D721Med (cell line): ENCODE measurements around the gene PDE6H.

Source experiments
- DNase-seq: peaks from one replicate; pipeline ENCODE4 v3.0.0; 2011; ENCODE audit warnings: low spot score; ENCODE audit not compliant: insufficient read length
- FAIRE-seq: peaks from 2 replicates; lab custom pipeline; 2011; peaks lifted over from hg19 to GRCh38; lab: Jason Lieb, UNC
- CTCF ChIP-seq: IDR thresholded peaks from 2 replicates; pipeline ENCODE4 v1.5.1; 2012; ENCODE audit warnings: mild to moderate bottlenecking, control low read depth; ENCODE audit not compliant: insufficient read depth; ENCODE audit errors: missing control alignments

Gene PDE6H

GRCh38 chr12:14941369-14941768 is 31.5 kb upstream of the PDE6H start:
- FAIRE-seq (no peak), DNase-seq (no peak)
- TF ChIP-seq CTCF, result no peak

GRCh38 chr12:14942196-14942931 is 30.5 kb upstream of the PDE6H start:
- no peak for TF ChIP-seq CTCF
- FAIRE-seq (no peak), DNase-seq (no peak)

- peak; percentile 35 for FAIRE-seq
- no peak for DNase-seq
- TF ChIP-seq CTCF, result no peak
Observed at GRCh38 chr12:14946162-14946561, 26.7 kb upstream of the PDE6H start.

GRCh38 chr12:14946861-14947260 is 26.0 kb upstream of the PDE6H start:
- TF ChIP-seq CTCF, result no peak
- FAIRE-seq, result no peak
- DNase-seq, result no peak

- FAIRE-seq, result no peak
- DNase-seq, result no peak
- no peak for TF ChIP-seq CTCF
Observed at GRCh38 chr12:14948672-14949071, 24.2 kb upstream of the PDE6H start.

- no peak for TF ChIP-seq CTCF
- FAIRE-seq (no peak), DNase-seq (no peak)
Observed at GRCh38 chr12:14949631-14950030, 23.2 kb upstream of the PDE6H start.

- FAIRE-seq, result no peak
- no peak for DNase-seq
- no peak for TF ChIP-seq CTCF
Observed at GRCh38 chr12:14950421-14950820, 22.4 kb upstream of the PDE6H start.
